Activated naive CD8-positive, alpha-beta T cell treated with anti-CD3 and anti-CD28 coated beads, Interleukin-2, amount 50 U/mL, for 24 hours (primary cell): Measurements from ENCODE around the gene KIRREL3.

ENCODE experiments used
- ATAC-seq: fragments of 150-1000 bp; cut with Tn5 transposase; one replicate; pipeline ENCODE4 v1.10.0; 2021
- DNase-seq: peaks from one replicate; pipeline ENCODE4 v3.0.0; 2021
- H3K27ac Mint-ChIP-seq: one replicate; pipeline ENCODE4 v1.8.0; 2021; ENCODE audit warnings: mild to moderate bottlenecking, mixed read lengths
- H3K27me3 Mint-ChIP-seq: one replicate; pipeline ENCODE4 v1.8.0; 2021; ENCODE audit warnings: mixed read lengths
- H3K36me3 Mint-ChIP-seq: one replicate; pipeline ENCODE4 v1.8.0; 2021; ENCODE audit warnings: low read depth, mixed read lengths
- H3K4me1 Mint-ChIP-seq: one replicate; pipeline ENCODE4 v1.8.0; 2021; ENCODE audit warnings: mixed read lengths
- H3K4me3 Mint-ChIP-seq: one replicate; pipeline ENCODE4 v1.8.0; 2021; ENCODE audit warnings: mild to moderate bottlenecking, moderate library complexity, mixed read lengths
- H3K9me3 Mint-ChIP-seq: one replicate; pipeline ENCODE4 v1.8.0; 2021; ENCODE audit warnings: mixed read lengths

Gene KIRREL3

GRCh38 chr11:126747315-126747714 is 253.3 kb downstream of the KIRREL3 start:
- Mint-ChIP-seq H3K9me3 (no peaks in the 10 kb centered on the region), H3K36me3 (no peaks in the 10 kb centered on the region), H3K4me3 (no peak overlapping the region), H3K27me3 (peaks cover 1% of the 10 kb centered on the region), H3K4me1 (no peaks in the 10 kb centered on the region), H3K27ac (no peak overlapping the region)
- DNase-seq = no peak
- no peak for ATAC-seq

DNA sequence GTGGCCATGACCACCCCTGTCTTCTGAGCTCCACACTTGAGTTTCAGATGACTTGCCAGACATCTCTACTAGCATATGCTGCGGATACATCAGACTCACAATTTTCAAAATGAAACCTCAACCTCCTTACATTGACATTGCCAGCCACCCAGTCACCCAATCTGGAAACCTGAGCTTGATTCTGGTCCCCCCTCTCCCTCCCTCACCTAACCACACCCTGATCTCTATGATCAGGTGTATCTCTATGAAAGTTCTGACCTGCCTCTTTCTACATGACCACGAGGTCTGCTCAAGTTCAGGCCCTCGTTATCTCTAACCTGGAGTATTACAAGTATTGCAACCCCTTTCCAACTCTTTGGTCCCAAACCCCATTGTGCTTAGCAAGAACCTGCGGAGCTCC is 254.1 kb downstream of the KIRREL3 start:
- Mint-ChIP-seq H3K27me3 (peaks cover 3% of the 10 kb centered on the region), H3K9me3 (no peaks in the 10 kb centered on the region), H3K4me1 (no peaks in the 10 kb centered on the region), H3K27ac (no peak overlapping the region), H3K4me3 (no peak overlapping the region), H3K36me3 (no peaks in the 10 kb centered on the region)
- no peak for ATAC-seq
- no peak for DNase-seq

- Mint-ChIP-seq H3K9me3 (no peaks in the 10 kb centered on the region), H3K36me3 (no peaks in the 10 kb centered on the region), H3K27ac (no peak overlapping the region), H3K4me1 (no peaks in the 10 kb centered on the region), H3K4me3 (no peak overlapping the region), H3K27me3 (peaks cover 4% of the 10 kb centered on the region)
- DNase-seq (no peak), ATAC-seq (no peak)
These were observed 255.9 kb downstream of the KIRREL3 start for GRCh38 chr11:126744699-126745098.

GRCh38 chr11:126743628-126744027 is 256.9 kb downstream of the KIRREL3 start:
- H3K4me1 Mint-ChIP-seq = no peaks in the 10 kb centered on the region
- DNase-seq (no peak), ATAC-seq (no peak)
- no peak overlapping the region for H3K4me3 Mint-ChIP-seq
- no peaks in the 10 kb centered on the region for H3K9me3 Mint-ChIP-seq
- H3K36me3 Mint-ChIP-seq = no peaks in the 10 kb centered on the region
- H3K27ac Mint-ChIP-seq = no peak overlapping the region
- peaks cover 4% of the 10 kb centered on the region for H3K27me3 Mint-ChIP-seq

DNA sequence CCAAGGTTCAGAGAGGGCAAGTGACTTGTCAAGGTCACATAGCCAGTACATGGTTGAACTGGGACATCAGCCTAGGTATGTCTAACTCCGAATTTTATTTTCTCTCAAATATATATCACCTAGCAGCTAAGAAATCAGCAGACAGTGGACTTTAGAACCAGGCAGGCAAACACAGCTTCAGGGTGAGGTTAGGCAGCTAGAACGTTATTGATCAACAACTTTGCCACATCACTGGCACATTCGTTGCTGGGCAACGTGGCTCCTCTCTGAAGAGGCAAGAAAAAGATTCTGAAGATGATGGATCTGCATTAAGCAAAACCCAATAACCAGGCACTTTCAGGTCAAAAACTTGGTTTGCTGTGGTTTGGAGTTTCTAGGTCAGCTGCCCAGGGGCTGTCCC is 258.0 kb downstream of the KIRREL3 start:
- H3K27ac Mint-ChIP-seq = no peak overlapping the region
- no peak for ATAC-seq

GRCh38 chr11:126740846-126741245 is 259.7 kb downstream of the KIRREL3 start:
- Mint-ChIP-seq H3K27ac (no peak overlapping the region), H3K27me3 (peaks cover 6% of the 10 kb centered on the region), H3K4me3 (no peak overlapping the region), H3K36me3 (no peaks in the 10 kb centered on the region), H3K4me1 (no peaks in the 10 kb centered on the region), H3K9me3 (no peaks in the 10 kb centered on the region)
- DNase-seq (no peak), ATAC-seq (no peak)

More for the DNA sequence above, 258.0 kb downstream of the KIRREL3 start:
- Mint-ChIP-seq H3K9me3 (no peaks in the 10 kb centered on the region), H3K27me3 (peaks cover 4% of the 10 kb centered on the region), H3K4me3 (no peak overlapping the region), H3K36me3 (no peaks in the 10 kb centered on the region), H3K4me1 (no peaks in the 10 kb centered on the region)
- DNase-seq = no peak

- H3K27ac Mint-ChIP-seq = no peak overlapping the region
- no peaks in the 10 kb centered on the region for H3K36me3 Mint-ChIP-seq
- no peaks in the 10 kb centered on the region for H3K4me1 Mint-ChIP-seq
- DNase-seq (no peak), ATAC-seq (no peak)
- no peak overlapping the region for H3K4me3 Mint-ChIP-seq
- peaks cover 5% of the 10 kb centered on the region for H3K27me3 Mint-ChIP-seq
- H3K9me3 Mint-ChIP-seq = no peaks in the 10 kb centered on the region
These were observed 260.9 kb downstream of the KIRREL3 start for GRCh38 chr11:126739499-126740145.

DNA sequence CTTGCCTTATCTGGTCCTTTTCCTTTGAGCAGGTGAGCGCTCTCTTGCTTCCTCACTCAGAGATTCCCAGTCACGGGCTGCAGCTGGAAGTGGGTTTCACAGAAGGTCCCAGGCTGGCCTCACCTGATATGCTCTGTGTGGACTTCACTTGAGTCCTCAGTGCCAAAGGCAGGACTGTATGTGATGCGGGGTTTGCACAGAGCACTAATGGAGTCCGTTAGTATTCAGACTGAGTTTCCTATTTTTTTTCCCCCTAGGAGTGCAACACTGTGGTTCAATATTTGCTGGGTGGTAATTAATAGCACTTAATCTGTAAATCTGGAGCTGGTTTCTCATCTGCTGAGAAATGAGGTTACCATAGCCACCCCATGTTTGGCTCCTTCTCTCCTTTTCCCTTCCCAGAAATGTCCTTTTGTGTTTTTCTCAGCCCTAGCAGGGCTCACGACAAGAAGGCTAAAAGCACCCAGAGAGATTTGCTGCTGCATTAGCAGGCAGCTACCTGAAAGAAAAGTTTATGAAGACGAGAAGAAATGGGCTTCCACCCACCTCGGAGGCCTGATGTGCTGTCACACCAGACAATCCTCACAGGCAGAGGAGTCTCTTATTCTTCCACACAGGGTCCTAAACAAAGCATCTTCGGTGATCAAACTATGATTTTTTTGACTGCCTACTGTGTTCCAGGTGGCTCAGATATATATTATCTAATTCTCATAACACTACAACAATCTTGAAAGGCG is 262.1 kb downstream of the KIRREL3 start:
- Mint-ChIP-seq H3K9me3 (no peaks in the 10 kb centered on the region), H3K4me3 (no peak overlapping the region), H3K27ac (no peak overlapping the region), H3K36me3 (no peaks in the 10 kb centered on the region), H3K27me3 (peaks cover 5% of the 10 kb centered on the region), H3K4me1 (no peaks in the 10 kb centered on the region)
- ATAC-seq (no peak), DNase-seq (no peak)

GRCh38 chr11:126736682-126737572 is 263.6 kb downstream of the KIRREL3 start:
- H3K36me3 Mint-ChIP-seq = no peaks in the 10 kb centered on the region
- peaks cover 5% of the 10 kb centered on the region for H3K27me3 Mint-ChIP-seq
- DNase-seq (no peak), ATAC-seq (no peak)
- no peaks in the 10 kb centered on the region for H3K4me1 Mint-ChIP-seq
- no peak overlapping the region for H3K27ac Mint-ChIP-seq
- no peak overlapping the region for H3K4me3 Mint-ChIP-seq
- no peaks in the 10 kb centered on the region for H3K9me3 Mint-ChIP-seq

DNA sequence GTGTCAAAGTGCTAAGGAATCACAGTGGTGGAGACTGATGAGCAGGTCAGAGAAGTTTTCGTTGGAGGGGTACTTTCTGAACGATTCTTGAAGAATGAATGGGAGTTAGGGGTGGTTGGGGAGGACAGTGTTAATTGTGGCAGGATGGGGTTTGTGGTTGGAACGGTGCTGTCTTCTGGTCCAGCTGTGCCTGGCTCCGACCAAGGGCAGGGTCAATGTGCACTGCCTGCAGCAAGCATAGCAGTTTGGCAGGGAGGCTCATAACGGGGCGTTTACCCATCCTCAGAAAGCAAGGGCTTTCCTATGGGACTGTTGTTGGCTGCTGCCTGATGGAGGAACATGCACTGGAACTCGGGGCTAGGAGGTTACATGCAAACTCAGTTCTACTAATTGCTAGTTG is 265.8 kb downstream of the KIRREL3 start:
- Mint-ChIP-seq H3K27ac (no peak overlapping the region), H3K4me3 (no peak overlapping the region), H3K27me3 (peaks cover 3% of the 10 kb centered on the region), H3K36me3 (no peaks in the 10 kb centered on the region), H3K9me3 (no peaks in the 10 kb centered on the region), H3K4me1 (no peaks in the 10 kb centered on the region)
- no peak for DNase-seq
- no peak for ATAC-seq

DNA sequence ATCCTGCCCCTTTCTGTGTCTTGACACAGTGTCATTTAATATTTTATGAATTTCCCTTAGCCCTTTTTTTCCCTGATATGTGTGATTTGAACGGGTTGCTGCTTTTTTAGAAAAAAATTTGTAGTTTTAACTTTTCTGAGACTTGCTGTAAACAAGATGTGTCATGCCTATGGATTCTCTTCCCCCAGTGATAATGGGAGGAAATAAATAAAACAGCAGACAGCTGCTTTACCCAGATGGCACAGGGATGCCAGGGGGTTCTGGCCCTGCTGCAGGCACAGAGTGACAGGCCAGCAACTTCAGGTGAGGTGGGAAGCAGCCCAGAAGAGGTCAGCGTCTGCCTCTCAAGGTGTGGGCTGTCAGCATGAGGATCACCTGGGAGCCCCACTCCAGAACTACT is 266.9 kb downstream of the KIRREL3 start:
- no peak for ATAC-seq
- no peaks in the 10 kb centered on the region for H3K4me1 Mint-ChIP-seq
- H3K27ac Mint-ChIP-seq = no peak overlapping the region
- no peaks in the 10 kb centered on the region for H3K9me3 Mint-ChIP-seq
- H3K4me3 Mint-ChIP-seq = no peak overlapping the region
- DNase-seq = no peak
- peaks cover 3% of the 10 kb centered on the region for H3K27me3 Mint-ChIP-seq
- no peaks in the 10 kb centered on the region for H3K36me3 Mint-ChIP-seq

GRCh38 chr11:126732981-126733380 is 267.6 kb downstream of the KIRREL3 start:
- Mint-ChIP-seq H3K27me3 (peaks cover 3% of the 10 kb centered on the region), H3K27ac (no peak overlapping the region), H3K9me3 (no peaks in the 10 kb centered on the region), H3K36me3 (no peaks in the 10 kb centered on the region), H3K4me1 (no peaks in the 10 kb centered on the region), H3K4me3 (no peak overlapping the region)
- no peak for ATAC-seq
- DNase-seq = no peak

DNA sequence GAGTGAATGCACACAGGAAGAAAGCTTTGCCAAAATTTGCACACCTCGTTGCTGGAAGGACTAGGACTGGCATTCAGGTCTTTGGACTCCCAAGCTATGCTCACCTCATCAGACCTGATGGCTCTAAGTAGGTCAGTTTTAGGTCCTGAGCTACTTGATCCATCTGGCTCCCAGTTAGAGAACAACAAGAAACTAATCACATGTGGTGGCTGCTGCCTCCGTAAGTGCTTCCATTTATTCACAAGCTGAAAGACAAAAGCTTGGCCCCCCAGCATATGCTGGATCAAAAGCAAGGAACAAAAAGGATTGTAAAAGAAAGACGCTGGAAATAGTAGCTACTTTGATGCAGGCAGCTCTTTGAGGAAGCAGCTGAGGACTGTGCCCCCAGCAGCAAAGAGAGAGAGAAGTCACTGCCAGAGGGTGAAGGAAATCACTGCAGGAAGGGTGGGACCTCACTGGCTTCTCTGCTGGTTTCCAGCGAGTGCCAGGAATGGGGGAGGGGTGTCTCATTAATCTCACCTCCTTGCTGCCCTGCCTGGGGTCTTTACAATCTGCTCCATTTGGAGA is 268.9 kb downstream of the KIRREL3 start:
- no peaks in the 10 kb centered on the region for H3K36me3 Mint-ChIP-seq
- no peaks in the 10 kb centered on the region for H3K27me3 Mint-ChIP-seq
- DNase-seq = no peak
- no peak overlapping the region for H3K4me3 Mint-ChIP-seq
- ATAC-seq = no peak
- H3K4me1 Mint-ChIP-seq = no peaks in the 10 kb centered on the region
- no peaks in the 10 kb centered on the region for H3K9me3 Mint-ChIP-seq
- no peak overlapping the region for H3K27ac Mint-ChIP-seq

DNA sequence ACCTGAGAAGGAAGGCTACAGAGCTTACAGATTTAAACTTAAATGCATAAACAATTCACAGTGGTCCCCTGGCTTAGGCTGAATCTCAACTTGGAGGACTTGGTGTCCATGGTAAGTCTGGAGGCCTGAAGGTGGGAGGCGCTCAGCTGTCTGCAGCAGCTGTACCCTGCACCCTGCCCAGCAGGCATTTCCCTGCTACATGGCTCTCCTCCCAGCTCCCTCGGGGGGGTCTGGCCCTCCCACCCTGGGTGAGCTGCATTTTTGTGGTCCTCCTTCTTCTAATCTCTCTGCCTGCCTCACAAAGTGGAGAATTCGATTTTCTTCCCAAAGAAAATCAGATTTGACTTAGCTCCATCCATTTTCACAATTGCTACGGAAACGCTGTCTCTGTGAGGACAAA is 273.2 kb downstream of the KIRREL3 start:
- ATAC-seq (no peak), DNase-seq (no peak)
- H3K9me3 Mint-ChIP-seq = no peaks in the 10 kb centered on the region
- no peak overlapping the region for H3K27ac Mint-ChIP-seq
- H3K36me3 Mint-ChIP-seq = no peaks in the 10 kb centered on the region
- H3K4me3 Mint-ChIP-seq = no peak overlapping the region
- no peaks in the 10 kb centered on the region for H3K4me1 Mint-ChIP-seq
- H3K27me3 Mint-ChIP-seq = no peaks in the 10 kb centered on the region
